Keratinocyte (primary cell): ENCODE results near the gene MBLAC1. TPM values are rescaled to one million over a fixed set of nuclear protein-coding genes. Genes with fewer than 3 reads are reported as not detected.

Source experiments
- DNase-seq: peaks from one replicate; pipeline ENCODE4 v3.0.0-alpha.2; 2011; ENCODE audit warnings: low read depth, missing footprints, low spot score
- FAIRE-seq: peaks from 2 replicates; lab custom pipeline; 2011; peaks lifted over from hg19 to GRCh38; lab: Jason Lieb, UNC
- H2AFZ ChIP-seq: 2 replicates; pipeline ENCODE4 v1.6.0; 2012; ENCODE audit warnings: low read length, control low read depth, inconsistent platforms; ENCODE audit not compliant: control insufficient read depth
- H3K27ac ChIP-seq: 2 replicates; pipeline ENCODE4 v1.5.1; 2011; ENCODE audit warnings: low read length; ENCODE audit not compliant: control insufficient read depth, insufficient read depth
- H3K27me3 ChIP-seq: 3 replicates; pipeline ENCODE4 v1.6.0; 2011; ENCODE audit warnings: low read length; ENCODE audit not compliant: control insufficient read depth, insufficient read depth; ENCODE audit errors: extremely low read depth
- H3K36me3 ChIP-seq, 2 experiments: 2 replicates in 1 of 2; 3 replicates in 1 of 2; pipeline ENCODE4 v1.5.1; 2011; ENCODE audit warnings: low read length in 2 of 2, mild to moderate bottlenecking in 1 of 2; ENCODE audit not compliant: control insufficient read depth in 2 of 2, insufficient read depth in 2 of 2; ENCODE audit errors: extremely low read depth in 1 of 2
- H3K4me1 ChIP-seq: 3 replicates; pipeline ENCODE4 v1.5.1; 2011; ENCODE audit warnings: low read length; ENCODE audit not compliant: control insufficient read depth, insufficient read depth; ENCODE audit errors: extremely low read depth
- H3K4me2 ChIP-seq: 3 replicates; pipeline ENCODE4 v1.6.0; 2011; ENCODE audit warnings: low read depth, low read length; ENCODE audit not compliant: control insufficient read depth, insufficient read depth; ENCODE audit errors: extremely low read depth
- H3K4me3 ChIP-seq, 3 experiments: fragments of 200-600 bp in 1 of 3; sonication (generic) in 1 of 3; 2 replicates in 2 of 3; 3 replicates in 1 of 3; pipeline ENCODE4 v1.5.1; 2011 to 2016; ENCODE audit warnings: low read length in 3 of 3, mild to moderate bottlenecking in 3 of 3, control low read depth in 2 of 3, inconsistent platforms in 1 of 3, low read depth in 1 of 3, mixed read lengths in 1 of 3, mixed run types in 1 of 3, moderate library complexity in 1 of 3; ENCODE audit not compliant: control insufficient read depth in 2 of 3, insufficient read depth in 2 of 3; ENCODE audit errors: extremely low read depth in 1 of 3
- H3K79me2 ChIP-seq: 2 replicates; pipeline ENCODE4 v1.6.0; 2012; ENCODE audit warnings: low read length; ENCODE audit not compliant: control insufficient read depth, insufficient read depth
- H3K9ac ChIP-seq: 3 replicates; pipeline ENCODE4 v1.6.0; 2011; ENCODE audit warnings: low read length; ENCODE audit not compliant: control insufficient read depth, insufficient read depth; ENCODE audit errors: extremely low read depth
- H3K9me1 ChIP-seq: 3 replicates; pipeline ENCODE4 v1.6.0; 2011; ENCODE audit warnings: low read length; ENCODE audit not compliant: control insufficient read depth, insufficient read depth; ENCODE audit errors: extremely low read depth
- H3K9me3 ChIP-seq: 2 replicates; pipeline ENCODE4 v1.5.1; 2012; ENCODE audit warnings: low read depth, low read length; ENCODE audit not compliant: control insufficient read depth
- H4K20me1 ChIP-seq: 3 replicates; pipeline ENCODE4 v1.6.0; 2011; ENCODE audit warnings: low read length; ENCODE audit not compliant: control insufficient read depth, insufficient read depth; ENCODE audit errors: extremely low read depth
- EZH2 ChIP-seq: IDR thresholded peaks from one replicate; pipeline ENCODE4 v1.6.1; 2012; ENCODE audit warnings: inconsistent platforms, mild to moderate bottlenecking, low read length, moderate library complexity
- dilution Hi-C: fragments of 300-500 bp; cut with MboI; formaldehyde crosslinking; loops from one replicate; pipeline ENCODE4 v1.7.0; 2020; ENCODE audit warnings: low sequenced_read_pairs; ENCODE audit not compliant: extremely low pct_ligation_motif_present
- polyA plus RNA-seq, 5 experiments: library from polyadenylated mRNA; depleted of rRNA in 3 of 5; stranded (reverse) in 3 of 5; stranded (forward) in 1 of 5; unstranded in 1 of 5; fragments of >200 nt; gene quantifications; 1 replicate in 1 of 5; 2 replicates in 3 of 5; 3 replicates in 1 of 5; pipeline versions ENCODE4 v1.2.1 to v1.2.3, GENCODE V29; 2011 to 2012; ENCODE audit warnings: missing spikeins in 2 of 5, low read depth in 1 of 5, low replicate concordance in 1 of 5
- TF ChIP-seq, protein P1 (sequence below), 3 experiments: IDR thresholded peaks in 1 of 3; conservative IDR thresholded peaks in 1 of 3; optimal IDR thresholded peaks in 1 of 3; 2 replicates in 2 of 3; 3 replicates in 1 of 3; pipeline versions ENCODE3 to v1.5.1; 2011; ENCODE audit warnings: low read length in 3 of 3, mild to moderate bottlenecking in 3 of 3, moderate library complexity in 2 of 3, control low read depth in 1 of 3, inconsistent platforms in 1 of 3; ENCODE audit not compliant: insufficient read depth in 2 of 3; ENCODE audit errors: extremely low read depth in 1 of 3

The MBLAC1 gene
- polyA plus RNA-seq, 1 donor (not counting 4 experiments of a cell fraction or from before 2014, with no cell fraction given) = 0.21 TPM

DNA sequence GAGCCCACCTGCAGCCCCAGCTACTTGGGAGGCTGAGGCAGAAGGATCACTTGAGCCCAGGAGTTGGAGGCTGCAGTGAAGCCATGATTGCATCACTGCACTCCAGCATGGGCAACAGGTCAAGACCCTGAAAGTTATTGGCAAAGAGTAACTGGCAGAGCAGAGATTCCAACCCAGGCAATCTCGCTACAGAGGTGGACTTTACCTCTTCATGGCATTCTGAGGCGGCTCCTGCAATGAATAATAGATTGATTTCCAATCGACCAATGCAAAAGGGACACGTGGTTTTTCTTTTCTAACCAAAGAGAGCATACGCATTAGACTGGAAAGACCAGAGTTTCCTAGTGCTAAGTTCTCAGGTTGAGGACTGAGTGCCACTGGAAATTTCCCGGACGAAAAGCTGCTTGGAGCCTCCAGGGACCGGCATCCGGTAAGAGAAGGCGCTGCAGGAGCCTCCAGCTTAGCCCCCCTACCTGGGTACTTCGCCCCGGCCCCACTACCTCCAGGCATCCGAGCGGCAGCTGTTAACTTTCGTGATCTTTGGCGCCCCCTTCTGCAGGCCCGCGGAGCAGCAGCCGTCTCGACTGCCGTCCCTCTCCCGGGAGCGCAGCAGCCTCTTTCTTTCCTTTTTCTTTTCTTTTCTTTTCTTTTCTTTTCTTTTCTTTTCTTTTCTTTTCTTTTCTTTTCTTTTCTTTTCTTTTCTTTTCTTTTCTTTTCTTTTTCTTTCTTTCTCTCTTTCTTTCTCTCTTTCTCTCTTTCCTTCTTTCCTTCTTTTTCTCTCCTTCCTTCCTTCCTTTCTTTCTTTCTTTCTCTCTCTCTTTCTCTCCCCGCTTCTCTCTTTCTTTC is 4.1 kb downstream of the MBLAC1 start:
- peak overlapping the region; percentile 77 for H3K4me2 ChIP-seq
- peak overlapping the region in 2 of 3 experiments; percentile 40 to 42 for H3K4me3 ChIP-seq
- dilution Hi-C loops = no loop called here
- H2AFZ ChIP-seq = peak overlapping the region; percentile 75
- DNase-seq = no peak
- H3K27me3 ChIP-seq = no peaks in the 10 kb centered on the region
- no peaks in the 10 kb centered on the region for H3K9me3 ChIP-seq
- no peaks in the 10 kb centered on the region for H3K36me3 ChIP-seq
- H3K9ac ChIP-seq = peak overlapping the region; percentile 61
- H3K9me1 ChIP-seq = no peaks in the 10 kb centered on the region
- no peak for FAIRE-seq
- H4K20me1 ChIP-seq = no peaks in the 10 kb centered on the region
- no peak for TF ChIP-seq EZH2
- TF ChIP-seq, protein P1, sequence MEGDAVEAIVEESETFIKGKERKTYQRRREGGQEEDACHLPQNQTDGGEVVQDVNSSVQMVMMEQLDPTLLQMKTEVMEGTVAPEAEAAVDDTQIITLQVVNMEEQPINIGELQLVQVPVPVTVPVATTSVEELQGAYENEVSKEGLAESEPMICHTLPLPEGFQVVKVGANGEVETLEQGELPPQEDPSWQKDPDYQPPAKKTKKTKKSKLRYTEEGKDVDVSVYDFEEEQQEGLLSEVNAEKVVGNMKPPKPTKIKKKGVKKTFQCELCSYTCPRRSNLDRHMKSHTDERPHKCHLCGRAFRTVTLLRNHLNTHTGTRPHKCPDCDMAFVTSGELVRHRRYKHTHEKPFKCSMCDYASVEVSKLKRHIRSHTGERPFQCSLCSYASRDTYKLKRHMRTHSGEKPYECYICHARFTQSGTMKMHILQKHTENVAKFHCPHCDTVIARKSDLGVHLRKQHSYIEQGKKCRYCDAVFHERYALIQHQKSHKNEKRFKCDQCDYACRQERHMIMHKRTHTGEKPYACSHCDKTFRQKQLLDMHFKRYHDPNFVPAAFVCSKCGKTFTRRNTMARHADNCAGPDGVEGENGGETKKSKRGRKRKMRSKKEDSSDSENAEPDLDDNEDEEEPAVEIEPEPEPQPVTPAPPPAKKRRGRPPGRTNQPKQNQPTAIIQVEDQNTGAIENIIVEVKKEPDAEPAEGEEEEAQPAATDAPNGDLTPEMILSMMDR (optimal IDR thresholded peaks at IDR 0.05 in 1 of 3, IDR thresholded peaks at IDR 0.05 in 1 of 3, conservative IDR thresholded peaks at IDR 0.05 in 1 of 3; ENCODE audit: extremely low read depth in 1 of 3, insufficient read depth in 2 of 3, low read length in 3 of 3) = peak; percentile 60 to 91 (median 79)
- H3K79me2 ChIP-seq = no peaks in the 10 kb centered on the region
- H3K4me1 ChIP-seq = peaks cover 10% of the 10 kb centered on the region
- no peak overlapping the region for H3K27ac ChIP-seq

DNA sequence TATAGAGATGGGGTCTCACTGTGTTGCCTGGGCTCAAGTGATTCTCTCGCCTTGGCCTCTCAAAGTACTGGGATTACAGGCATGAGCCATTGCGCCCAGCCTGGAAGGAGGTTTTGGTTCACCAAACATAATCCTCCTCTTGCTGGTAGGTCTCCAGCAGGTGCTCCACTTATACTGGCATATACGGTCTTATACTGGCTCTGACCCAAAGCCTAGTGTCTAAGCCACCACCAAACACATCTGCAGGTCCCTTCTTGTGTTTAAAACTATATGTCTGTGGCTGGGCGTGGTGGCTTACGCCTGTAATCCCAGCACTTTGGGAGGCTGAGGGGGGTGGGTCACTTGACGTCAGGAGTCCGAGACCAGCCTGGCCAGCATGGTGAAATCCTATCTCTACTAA is 5.4 kb downstream of the MBLAC1 start:
- H3K27ac ChIP-seq = no peak overlapping the region
- peaks cover 10% of the 10 kb centered on the region for H3K4me1 ChIP-seq

More for the DNA sequence above, 5.4 kb downstream of the MBLAC1 start:
- DNase-seq (no peak), FAIRE-seq (no peak)
- Histone ChIP-seq H3K9me3 (no peaks in the 10 kb centered on the region), H3K4me3 (no peak overlapping the region), H3K79me2 (no peaks in the 10 kb centered on the region), H3K9me1 (no peaks in the 10 kb centered on the region), H4K20me1 (no peaks in the 10 kb centered on the region), H3K4me2 (no peak overlapping the region), H3K36me3 (no peaks in the 10 kb centered on the region), H2AFZ (no peak overlapping the region), H3K9ac (no peak overlapping the region), H3K27me3 (no peaks in the 10 kb centered on the region)
- TF ChIP-seq, protein P1 (optimal IDR thresholded peaks at IDR 0.05 in 1 of 3, IDR thresholded peaks at IDR 0.05 in 1 of 3, conservative IDR thresholded peaks at IDR 0.05 in 1 of 3; ENCODE audit: extremely low read depth in 1 of 3, insufficient read depth in 2 of 3, low read length in 3 of 3) = no peak
- no peak for TF ChIP-seq EZH2
- dilution Hi-C loops = no loop called here
